ENCODE results near the gene METTL17. TPM values are rescaled to one million over a fixed set of nuclear protein-coding genes. Genes with fewer than 3 reads are reported as not detected.
"Not testable (repeated sequence)": the region's sequence is repeated elsewhere in the genome, so short reads cannot be mapped to it uniquely, and the experiment has no call there.

The METTL17 gene
- 10 to 100 TPM; 89.3 to 90.0 TPM for total RNA-seq

GRCh38 chr14:20989787-20990600 lies at the start of gene METTL17:
METTL17 (plus strand) TSS chr14:20989980; CDS start chr14:20990003, 23 bp downstream.
- DNase-seq (peak; percentile 93), ATAC-seq (peak; percentile 97)
- no peaks in the 10 kb centered on the region for H3K27me3 Mint-ChIP-seq
- peaks cover 41% of the 10 kb centered on the region for H3K36me3 Mint-ChIP-seq (ENCODE audit: low read depth)
- POLR2A ChIA-PET, result no interaction called here
- peak within 1 kb of the TSS; percentile 89 for H3K27ac Mint-ChIP-seq
- peak within 1 kb of the TSS; percentile 92 for H3K4me3 Mint-ChIP-seq
- peaks cover 39% of the 10 kb centered on the region for H3K4me1 Mint-ChIP-seq
- CTCF ChIA-PET, result interaction anchor here (0.6 to 2.0 kb wide), 2 partner anchors 25 to 381 kb away, joined by 3 to 5 read pairs; no protein-coding TSS in a partner anchor
- no peaks in the 10 kb centered on the region for H3K9me3 Mint-ChIP-seq (ENCODE audit: low read depth)
- intact Hi-C loops (cut with DNase I, micrococcal nuclease), result loop anchor here in 1 of 2 experiments (1.0 to 2.0 kb wide), 8 partner anchors 19 to 647 kb away; partner anchors contain the start of genes APEX1, HNRNPC, METTL3 and OSGEP

GRCh38 chr14:20945146-20945545 lies 44.6 kb upstream of the METTL17 start:
- not testable (repeated sequence) for H3K27ac Mint-ChIP-seq
- CTCF ChIA-PET, result interaction anchor here (2.1 kb wide), 1 partner anchor 26 kb away, joined by 8 read pairs; no protein-coding TSS in a partner anchor
- H3K4me1 Mint-ChIP-seq, result peaks cover 10% of the 10 kb centered on the region

GRCh38 chr14:20946707-20947106 lies 43.1 kb upstream of the METTL17 start:
- H3K27ac Mint-ChIP-seq; H3K4me3 Mint-ChIP-seq; CTCF ChIA-PET; H3K9me3 Mint-ChIP-seq (ENCODE audit: low read depth); POLR2A ChIA-PET; H3K27me3 Mint-ChIP-seq; DNase-seq; intact Hi-C loops (cut with DNase I, micrococcal nuclease); H3K36me3 Mint-ChIP-seq (ENCODE audit: low read depth): not testable (repeated sequence)
- ATAC-seq, result peak; percentile 70
- H3K4me1 Mint-ChIP-seq, result peaks cover 10% of the 10 kb centered on the region

More at GRCh38 chr14:20945146-20945545, 44.6 kb upstream of the METTL17 start:
- H3K9me3 Mint-ChIP-seq (ENCODE audit: low read depth); H3K4me3 Mint-ChIP-seq; H3K36me3 Mint-ChIP-seq (ENCODE audit: low read depth); intact Hi-C loops (cut with DNase I, micrococcal nuclease); POLR2A ChIA-PET; H3K27me3 Mint-ChIP-seq; ATAC-seq: not testable (repeated sequence)
- peak; percentile 9 for DNase-seq

GRCh38 chr14:20954736-20955537 lies 34.8 kb upstream of the METTL17 start, which contains the start of gene RNASE2:
RNASE2 (plus strand) TSS chr14:20955487; CDS start chr14:20955772, 285 bp downstream.
- CTCF ChIA-PET, result interaction anchor here (1.4 kb wide), 1 partner anchor 16 kb away, joined by 4 read pairs; no protein-coding TSS in a partner anchor

GRCh38 chr14:20955538-20955873 lies 34.3 kb upstream of the METTL17 start:
- H3K4me3 Mint-ChIP-seq; intact Hi-C loops (cut with DNase I, micrococcal nuclease); ATAC-seq; H3K27ac Mint-ChIP-seq; H3K36me3 Mint-ChIP-seq (ENCODE audit: low read depth); DNase-seq; CTCF ChIA-PET; H3K27me3 Mint-ChIP-seq; H3K9me3 Mint-ChIP-seq (ENCODE audit: low read depth); POLR2A ChIA-PET: not testable (repeated sequence)
- peaks cover 22% of the 10 kb centered on the region for H3K4me1 Mint-ChIP-seq

More at GRCh38 chr14:20954736-20955537, 34.8 kb upstream of the METTL17 start, which contains the start of gene RNASE2:
- H3K9me3 Mint-ChIP-seq (ENCODE audit: low read depth); DNase-seq; ATAC-seq; H3K27me3 Mint-ChIP-seq; H3K36me3 Mint-ChIP-seq (ENCODE audit: low read depth); H3K4me3 Mint-ChIP-seq; intact Hi-C loops (cut with DNase I, micrococcal nuclease); POLR2A ChIA-PET; H3K27ac Mint-ChIP-seq: not testable (repeated sequence)
- peaks cover 20% of the 10 kb centered on the region for H3K4me1 Mint-ChIP-seq

GRCh38 chr14:20956376-20956976 lies 33.3 kb upstream of the METTL17 start:
- POLR2A ChIA-PET, result no interaction called here
- no peaks in the 10 kb centered on the region for H3K9me3 Mint-ChIP-seq (ENCODE audit: low read depth)
- peaks cover 8% of the 10 kb centered on the region for H3K27me3 Mint-ChIP-seq
- H3K36me3 Mint-ChIP-seq (ENCODE audit: low read depth), result no peaks in the 10 kb centered on the region
- CTCF ChIA-PET, result interaction anchor here (0.8 kb wide), 1 partner anchor 18 kb away, joined by 3 read pairs; no protein-coding TSS in a partner anchor
- no peak overlapping the region for H3K27ac Mint-ChIP-seq
- DNase-seq (no peak), ATAC-seq (no peak)
- H3K4me3 Mint-ChIP-seq, result no peak overlapping the region
- intact Hi-C loops (cut with DNase I, micrococcal nuclease), result no loop called here
- peaks cover 27% of the 10 kb centered on the region for H3K4me1 Mint-ChIP-seq

GRCh38 chr14:20958946-20959345 lies 30.8 kb upstream of the METTL17 start:
- CTCF ChIA-PET, result interaction anchor here (2.4 to 7.9 kb wide), 2 partner anchors 14 to 86 kb away, joined by 16 to 73 read pairs; no protein-coding TSS in a partner anchor
- peak overlapping the region; percentile 23 for H3K27ac Mint-ChIP-seq
- H3K27me3 Mint-ChIP-seq, result peaks cover 15% of the 10 kb centered on the region
- H3K4me1 Mint-ChIP-seq, result peaks cover 32% of the 10 kb centered on the region
- POLR2A ChIA-PET; ATAC-seq; H3K4me3 Mint-ChIP-seq; H3K9me3 Mint-ChIP-seq (ENCODE audit: low read depth); DNase-seq; H3K36me3 Mint-ChIP-seq (ENCODE audit: low read depth); intact Hi-C loops (cut with DNase I, micrococcal nuclease): not testable (repeated sequence)

GRCh38 chr14:20969336-20969735 lies 20.4 kb upstream of the METTL17 start:
- Mint-ChIP-seq H3K9me3 (ENCODE audit: low read depth) (no peaks in the 10 kb centered on the region), H3K4me3 (no peak overlapping the region), H3K27ac (no peak overlapping the region), H3K36me3 (ENCODE audit: low read depth) (no peaks in the 10 kb centered on the region), H3K27me3 (peaks cover 33% of the 10 kb centered on the region), H3K4me1 (peaks cover 7% of the 10 kb centered on the region)
- ChIA-PET CTCF (interaction anchor here (0.6 to 5.5 kb wide), 5 partner anchors 9 to 284 kb away, joined by 3 to 70 read pairs (median 3); no protein-coding TSS in a partner anchor), POLR2A (no interaction called here)
- no peak for ATAC-seq
- DNase-seq, result no peak
- intact Hi-C loops (cut with DNase I, micrococcal nuclease), result no loop called here

GRCh38 chr14:20970647-20970982 lies 19.2 kb upstream of the METTL17 start:
- CTCF ChIA-PET, result interaction anchor here (0.6 to 5.5 kb wide), 46 partner anchors 10 to 627 kb away, joined by 3 to 73 read pairs (median 5); partner anchors contain the start of genes PARP2, PIP4P1 and SLC39A2
- intact Hi-C loops (cut with DNase I, micrococcal nuclease), result loop anchor here in 1 of 2 experiments (2.0 kb wide), 1 partner anchor 36 kb away; no protein-coding TSS in a partner anchor
- DNase-seq (no peak), ATAC-seq (peak; percentile 7)
- peaks cover 7% of the 10 kb centered on the region for H3K4me1 Mint-ChIP-seq
- H3K4me3 Mint-ChIP-seq, result peak overlapping the region; percentile 76
- POLR2A ChIA-PET, result interaction anchor here (0.6 kb wide), 2 partner anchors 59 to 64 kb away, joined by 3 to 5 read pairs; partner anchors contain the start of gene RNASE13
- H3K27me3 Mint-ChIP-seq, result peaks cover 29% of the 10 kb centered on the region
- H3K36me3 Mint-ChIP-seq (ENCODE audit: low read depth), result no peaks in the 10 kb centered on the region
- peak overlapping the region; percentile 73 for H3K27ac Mint-ChIP-seq
- H3K9me3 Mint-ChIP-seq (ENCODE audit: low read depth), result no peaks in the 10 kb centered on the region

GRCh38 chr14:20970983-20971704 lies 18.6 kb upstream of the METTL17 start:
- peak; percentile 89 for ATAC-seq
- peak overlapping the region; percentile 73 for H3K27ac Mint-ChIP-seq
- no peaks in the 10 kb centered on the region for H3K36me3 Mint-ChIP-seq (ENCODE audit: low read depth)
- ChIA-PET POLR2A (interaction anchor here (0.6 kb wide), 3 partner anchors 59 to 694 kb away, joined by 3 to 5 read pairs (median 3); partner anchors contain the start of gene RNASE13), CTCF (interaction anchor here (0.5 to 5.5 kb wide), 54 partner anchors 10 to 628 kb away, joined by 3 to 73 read pairs (median 4); partner anchors contain the start of genes PARP2, PIP4P1 and SLC39A2)
- intact Hi-C loops (cut with DNase I, micrococcal nuclease), result loop anchor here (1.0 to 2.0 kb wide), 6 partner anchors 10 to 274 kb away; partner anchors contain the start of gene METTL17 (in 1 of the 2)
- DNase-seq, result peak; percentile 90
- no peaks in the 10 kb centered on the region for H3K9me3 Mint-ChIP-seq (ENCODE audit: low read depth)
- H3K27me3 Mint-ChIP-seq, result peaks cover 29% of the 10 kb centered on the region
- H3K4me3 Mint-ChIP-seq, result peak overlapping the region; percentile 76
- H3K4me1 Mint-ChIP-seq, result peaks cover 7% of the 10 kb centered on the region
